ENCODE data around the gene FAM118B. TPM values are rescaled to one million over a fixed set of nuclear protein-coding genes. Genes with fewer than 3 reads are reported as not detected.

Gene FAM118B
- total RNA-seq, 5 donors from 2014 or later (not counting 1 experiment from before 2014, with no cell fraction given): 4.2 to 11.9 (median 11.0) TPM

GRCh38 chr11:126214441-126214840, 2.9 kb downstream of the FAM118B start:
- no CpG with 5 or more reads among the region's 2 CpGs for WGBS (ENCODE audit: insufficient coverage)
- Histone ChIP-seq H3K9me3 (no peaks in the 10 kb centered on the region), H3K4me1 (ENCODE audit: control insufficient read depth in 1 of 2, extremely low read depth in 1 of 2, insufficient read depth in 2 of 2, low read length in 2 of 2) (peaks cover 9 to 14% of the 10 kb centered on the region in 2 experiments), H3K27ac (ENCODE audit: low read length) (no peak overlapping the region), H3K4me3 (ENCODE audit: control insufficient read depth in 1 of 2, extremely low read depth in 1 of 2, low read length in 1 of 2) (no peak overlapping the region), H3K27me3 (replicated peaks in 1 of 2; ENCODE audit: control insufficient read depth in 2 of 2, extremely low read depth in 1 of 2, insufficient read depth in 2 of 2, low read length in 1 of 2) (no peaks in the 10 kb centered on the region), H3K36me3 (ENCODE audit: control insufficient read depth in 2 of 2, extremely low read depth in 1 of 2, insufficient read depth in 1 of 2, low read length in 1 of 2) (peaks cover 0 to 3% of the 10 kb centered on the region in 2 donors)
- ChIA-PET POLR2A (interaction anchor here in 1 of 2 donors (0.7 kb wide), 1 partner anchor 30 kb away, joined by 10 read pairs; no protein-coding TSS in a partner anchor), CTCF (interaction anchor here (0.6 kb wide), 2 partner anchors 55 to 82 kb away, joined by 4 read pairs; no protein-coding TSS in a partner anchor)
- no peak for DNase-seq
- Mint-ChIP-seq H3K4me1 (peaks cover 50 to 55% (median 54%) of the 10 kb centered on the region in 3 donors), H3K9me3 (no peaks in the 10 kb centered on the region), H3K27me3 (no peaks in the 10 kb centered on the region), H3K36me3 (peaks cover 8% of the 10 kb centered on the region), H3K27ac (no peak overlapping the region), H3K4me3 (no peak overlapping the region)
- ATAC-seq (replicated peaks in 1 of 4): no peak

GRCh38 chr11:126214841-126215240, 3.3 kb downstream of the FAM118B start:
- Mint-ChIP-seq H3K27me3 (no peaks in the 10 kb centered on the region), H3K4me1 (peaks cover 49 to 55% (median 54%) of the 10 kb centered on the region in 3 donors), H3K9me3 (no peaks in the 10 kb centered on the region), H3K36me3 (peaks cover 6% of the 10 kb centered on the region), H3K27ac (no peak overlapping the region), H3K4me3 (no peak overlapping the region)
- 67% methylated on average over 1 of the region's 6 CpGs for WGBS (ENCODE audit: insufficient coverage)
- Histone ChIP-seq H3K9me3 (no peaks in the 10 kb centered on the region), H3K4me1 (ENCODE audit: control insufficient read depth in 1 of 2, extremely low read depth in 1 of 2, insufficient read depth in 2 of 2, low read length in 2 of 2) (peaks cover 9 to 14% of the 10 kb centered on the region in 2 experiments), H3K4me3 (ENCODE audit: control insufficient read depth in 1 of 2, extremely low read depth in 1 of 2, low read length in 1 of 2) (no peak overlapping the region), H3K36me3 (ENCODE audit: control insufficient read depth in 2 of 2, extremely low read depth in 1 of 2, insufficient read depth in 1 of 2, low read length in 1 of 2) (no peaks in the 10 kb centered on the region), H3K27ac (ENCODE audit: low read length) (no peak overlapping the region), H3K27me3 (replicated peaks in 1 of 2; ENCODE audit: control insufficient read depth in 2 of 2, extremely low read depth in 1 of 2, insufficient read depth in 2 of 2, low read length in 1 of 2) (no peaks in the 10 kb centered on the region)
- ChIA-PET POLR2A (interaction anchor here in 1 of 2 donors (0.6 kb wide), 1 partner anchor 1261 kb away, joined by 8 read pairs; no protein-coding TSS in a partner anchor), CTCF (interaction anchor here (0.6 kb wide), 2 partner anchors 55 to 82 kb away, joined by 4 read pairs; no protein-coding TSS in a partner anchor)
- ATAC-seq (replicated peaks in 1 of 4) (no peak), DNase-seq (no peak)

GRCh38 chr11:126216526-126217305, 5.1 kb downstream of the FAM118B start:
- Histone ChIP-seq H3K9me3 (no peaks in the 10 kb centered on the region), H3K27me3 (replicated peaks in 1 of 2; ENCODE audit: control insufficient read depth in 2 of 2, extremely low read depth in 1 of 2, insufficient read depth in 2 of 2, low read length in 1 of 2) (no peaks in the 10 kb centered on the region), H3K4me3 (ENCODE audit: control insufficient read depth in 1 of 2, extremely low read depth in 1 of 2, low read length in 1 of 2) (no peak overlapping the region), H3K4me1 (ENCODE audit: control insufficient read depth in 1 of 2, extremely low read depth in 1 of 2, insufficient read depth in 2 of 2, low read length in 2 of 2) (peaks cover 6 to 7% of the 10 kb centered on the region in 2 experiments), H3K27ac (ENCODE audit: low read length) (no peak overlapping the region), H3K36me3 (ENCODE audit: control insufficient read depth in 2 of 2, extremely low read depth in 1 of 2, insufficient read depth in 1 of 2, low read length in 1 of 2) (no peaks in the 10 kb centered on the region)
- H3K4me1 Mint-ChIP-seq: peaks cover 33 to 45% (median 41%) of the 10 kb centered on the region in 3 donors
- no CpG with 5 or more reads among the region's 6 CpGs for WGBS (ENCODE audit: insufficient coverage)
- ChIA-PET CTCF (interaction anchor here in 1 of 2 donors (1.0 kb wide), 1 partner anchor 16 kb away, joined by 3 read pairs; no protein-coding TSS in a partner anchor), POLR2A (no interaction called here)
- H3K27ac Mint-ChIP-seq: no peak overlapping the region
- H3K9me3 Mint-ChIP-seq: no peaks in the 10 kb centered on the region
- no peaks in the 10 kb centered on the region for H3K27me3 Mint-ChIP-seq
- no peak for ATAC-seq (replicated peaks in 1 of 4)
- DNase-seq: no peak
- H3K36me3 Mint-ChIP-seq: no peaks in the 10 kb centered on the region
- no peak overlapping the region for H3K4me3 Mint-ChIP-seq

- no peaks in the 10 kb centered on the region for H3K9me3 ChIP-seq
- CTCF ChIA-PET: interaction anchor here in 1 of 2 donors (1.0 kb wide), 1 partner anchor 16 kb away, joined by 3 read pairs; no protein-coding TSS in a partner anchor
- H3K9me3 Mint-ChIP-seq: no peaks in the 10 kb centered on the region
- peaks cover 6% of the 10 kb centered on the region for H3K36me3 Mint-ChIP-seq
- H3K27ac ChIP-seq (ENCODE audit: low read length): no peak overlapping the region
- ATAC-seq (replicated peaks in 1 of 4): no peak
- H3K27me3 ChIP-seq (replicated peaks in 1 of 2; ENCODE audit: control insufficient read depth in 2 of 2, extremely low read depth in 1 of 2, insufficient read depth in 2 of 2, low read length in 1 of 2): no peaks in the 10 kb centered on the region
- H3K4me3 Mint-ChIP-seq: no peak overlapping the region
- no peaks in the 10 kb centered on the region for H3K36me3 ChIP-seq (ENCODE audit: control insufficient read depth in 2 of 2, extremely low read depth in 1 of 2, insufficient read depth in 1 of 2, low read length in 1 of 2)
- peaks cover 27 to 40% (median 34%) of the 10 kb centered on the region in 3 donors for H3K4me1 Mint-ChIP-seq
- H3K4me1 ChIP-seq (ENCODE audit: control insufficient read depth in 1 of 2, extremely low read depth in 1 of 2, insufficient read depth in 2 of 2, low read length in 2 of 2): peaks cover 0 to under 1% of the 10 kb centered on the region in 2 experiments
- H3K27ac Mint-ChIP-seq: no peak overlapping the region
- no peak overlapping the region for H3K4me3 ChIP-seq (ENCODE audit: control insufficient read depth in 1 of 2, extremely low read depth in 1 of 2, low read length in 1 of 2)
- POLR2A ChIA-PET: no interaction called here
- no peaks in the 10 kb centered on the region for H3K27me3 Mint-ChIP-seq
- DNase-seq: no peak
- WGBS (ENCODE audit: insufficient coverage): no CpG with 5 or more reads among the region's 1 CpG
Measured at GRCh38 chr11:126217491-126217890, 5.9 kb downstream of the FAM118B start.

GRCh38 chr11:126219547-126219946, 8.0 kb downstream of the FAM118B start:
- Histone ChIP-seq H3K36me3 (ENCODE audit: control insufficient read depth in 2 of 2, extremely low read depth in 1 of 2, insufficient read depth in 1 of 2, low read length in 1 of 2) (no peaks in the 10 kb centered on the region), H3K4me3 (ENCODE audit: control insufficient read depth in 1 of 2, extremely low read depth in 1 of 2, low read length in 1 of 2) (no peak overlapping the region), H3K27me3 (replicated peaks in 1 of 2; ENCODE audit: control insufficient read depth in 2 of 2, extremely low read depth in 1 of 2, insufficient read depth in 2 of 2, low read length in 1 of 2) (no peaks in the 10 kb centered on the region), H3K4me1 (ENCODE audit: control insufficient read depth in 1 of 2, extremely low read depth in 1 of 2, insufficient read depth in 2 of 2, low read length in 2 of 2) (no peaks in the 10 kb centered on the region), H3K9me3 (no peaks in the 10 kb centered on the region), H3K27ac (ENCODE audit: low read length) (no peak overlapping the region)
- DNase-seq (no peak), ATAC-seq (replicated peaks in 1 of 4) (no peak)
- Mint-ChIP-seq H3K27ac (no peak overlapping the region), H3K4me1 (peaks cover 16 to 32% (median 24%) of the 10 kb centered on the region in 3 donors), H3K9me3 (no peaks in the 10 kb centered on the region), H3K27me3 (no peaks in the 10 kb centered on the region), H3K4me3 (no peak overlapping the region), H3K36me3 (peaks cover 6% of the 10 kb centered on the region)
- POLR2A ChIA-PET: no interaction called here
- CTCF ChIA-PET: interaction anchor here (0.6 to 0.8 kb wide), 2 partner anchors 93 to 651 kb away, joined by 3 to 5 read pairs; no protein-coding TSS in a partner anchor
- 100% methylated on average over 1 of the region's 4 CpGs for WGBS (ENCODE audit: insufficient coverage)

- DNase-seq (no peak), ATAC-seq (replicated peaks in 1 of 4) (no peak)
- Histone ChIP-seq H3K4me3 (ENCODE audit: control insufficient read depth in 1 of 2, extremely low read depth in 1 of 2, low read length in 1 of 2) (no peak overlapping the region), H3K4me1 (ENCODE audit: control insufficient read depth in 1 of 2, extremely low read depth in 1 of 2, insufficient read depth in 2 of 2, low read length in 2 of 2) (no peaks in the 10 kb centered on the region), H3K36me3 (ENCODE audit: control insufficient read depth in 2 of 2, extremely low read depth in 1 of 2, insufficient read depth in 1 of 2, low read length in 1 of 2) (peaks cover 0 to 2% of the 10 kb centered on the region in 2 donors), H3K27me3 (replicated peaks in 1 of 2; ENCODE audit: control insufficient read depth in 2 of 2, extremely low read depth in 1 of 2, insufficient read depth in 2 of 2, low read length in 1 of 2) (no peaks in the 10 kb centered on the region), H3K27ac (ENCODE audit: low read length) (no peak overlapping the region), H3K9me3 (no peaks in the 10 kb centered on the region)
- peaks cover 0 to 10% (median 2%) of the 10 kb centered on the region in 3 donors for H3K4me1 Mint-ChIP-seq
- H3K36me3 Mint-ChIP-seq: peaks cover 6% of the 10 kb centered on the region
- no peak overlapping the region for H3K4me3 Mint-ChIP-seq
- ChIA-PET CTCF (no interaction called here), POLR2A (no interaction called here)
- H3K27me3 Mint-ChIP-seq: no peaks in the 10 kb centered on the region
- H3K27ac Mint-ChIP-seq: no peak overlapping the region
- no peaks in the 10 kb centered on the region for H3K9me3 Mint-ChIP-seq
- 83% methylated on average over 2 of the region's 6 CpGs for WGBS (ENCODE audit: insufficient coverage)
Measured at GRCh38 chr11:126224647-126225294, 13.2 kb downstream of the FAM118B start.

Data from T-cell (primary cell).